Measurements from ENCODE around the gene LAMA2. TPM values are rescaled to one million over a fixed set of nuclear protein-coding genes. Genes with fewer than 3 reads are reported as not detected.
"Not testable (repeated sequence)": the region's sequence is repeated elsewhere in the genome, so short reads cannot be mapped to it uniquely, and the experiment has no call there.

Gene LAMA2
- total RNA-seq, 1 experiment from 2014 or later = 8.2 TPM

- no TSS peak for BruUV-seq (replicated peaks)
- ATAC-seq = no peak
- Histone ChIP-seq H3K79me2 (ENCODE audit: insufficient read depth, low read length) (no peaks in the 10 kb centered on the region), H3K9me2 (ENCODE audit: insufficient read depth) (no peaks in the 10 kb centered on the region), H2AFZ (ENCODE audit: low read depth, low read length, poor library complexity, severe bottlenecking) (no peak overlapping the region), H3K4me2 (ENCODE audit: low read length) (no peak overlapping the region), H3K4me1 (ENCODE audit: control insufficient read depth in 1 of 2, insufficient read depth in 2 of 2, low read length in 2 of 2) (no peaks in the 10 kb centered on the region), H3K4me3 (replicated peaks in 1 of 2; ENCODE audit: low read depth in 1 of 2, low read length in 2 of 2) (no peak overlapping the region), H3K27ac (ENCODE audit: low read depth, low read length) (no peak overlapping the region), H3K27me3 (ENCODE audit: insufficient read depth, low read length) (no peaks in the 10 kb centered on the region), H3K9me3 (ENCODE audit: control insufficient read depth in 1 of 2, insufficient read depth in 1 of 2, low read depth in 1 of 2, low read length in 2 of 2) (no peaks in the 10 kb centered on the region), H4K20me1 (ENCODE audit: insufficient read depth) (no peaks in the 10 kb centered on the region), H3K36me3 (ENCODE audit: control insufficient read depth in 1 of 2, insufficient read depth in 2 of 2, low read length in 2 of 2) (no peaks in the 10 kb centered on the region), H3K9ac (ENCODE audit: low read length) (no peak overlapping the region)
- POLR2A ChIA-PET = no interaction called here
- RAD21 ChIA-PET (ENCODE audit: low non-redundant PET in 1 of 2, low total read pairs in 2 of 2, uncharacterized antibody in 2 of 2, unreplicated experiment in 2 of 2) = no interaction called here
- intact Hi-C loops (cut with micrococcal nuclease) = no loop called here
- no peak for DNase-seq (ENCODE audit: low read depth, low spot score)
- CTCF ChIA-PET = no interaction called here
- TF ChIP-seq EZH2 (IDR thresholded peaks at IDR 0.05) (no peak), YY1 (IDR thresholded peaks at IDR 0.05; ENCODE audit: extremely low read depth, insufficient replicate concordance, low read depth, low read length) (no peak), ELF1 (IDR thresholded peaks at IDR 0.05; ENCODE audit: borderline replicate concordance, low read depth) (no peak), JUND (IDR thresholded peaks at IDR 0.05) (no peak), RAD21 (IDR thresholded peaks at IDR 0.05; ENCODE audit: low read depth) (no peak), CEBPB (IDR thresholded peaks at IDR 0.05; ENCODE audit: low read depth) (no peak), REST (IDR thresholded peaks at IDR 0.05; ENCODE audit: low read depth) (no peak), POLR2AphosphoS5 (IDR thresholded peaks at IDR 0.05; ENCODE audit: low read depth, low read length) (no peak), POLR2A (IDR thresholded peaks at IDR 0.05; ENCODE audit: borderline replicate concordance, extremely low read depth, insufficient read depth, insufficient read length) (no peak), CTCF (IDR thresholded peaks at IDR 0.05 in 2 of 3, conservative IDR thresholded peaks at IDR 0.05 in 1 of 3; ENCODE audit: borderline replicate concordance in 1 of 3, insufficient read depth in 1 of 3, low read depth in 2 of 3, low read length in 2 of 3) (no peak), FOSL1 (IDR thresholded peaks at IDR 0.05; ENCODE audit: low read depth) (no peak), SIN3A (IDR thresholded peaks at IDR 0.05; ENCODE audit: low read depth) (no peak)
Measured at GRCh38 chr6:129153257-129153656, 270.3 kb downstream of the LAMA2 start.

GRCh38 chr6:129159242-129159641 is 276.3 kb downstream of the LAMA2 start:
- intact Hi-C loops (cut with micrococcal nuclease); H2AFZ ChIP-seq (ENCODE audit: low read depth, low read length, poor library complexity, severe bottlenecking); BruUV-seq (replicated peaks); CTCF ChIA-PET; DNase-seq (ENCODE audit: low read depth, low spot score); H3K9me3 ChIP-seq (ENCODE audit: control insufficient read depth in 1 of 2, insufficient read depth in 1 of 2, low read depth in 1 of 2, low read length in 2 of 2); H4K20me1 ChIP-seq (ENCODE audit: insufficient read depth); H3K27ac ChIP-seq (ENCODE audit: low read depth, low read length); ATAC-seq; H3K79me2 ChIP-seq (ENCODE audit: insufficient read depth, low read length); H3K9ac ChIP-seq (ENCODE audit: low read length); H3K36me3 ChIP-seq (ENCODE audit: control insufficient read depth in 1 of 2, insufficient read depth in 2 of 2, low read length in 2 of 2); H3K4me2 ChIP-seq (ENCODE audit: low read length); H3K9me2 ChIP-seq (ENCODE audit: insufficient read depth); H3K27me3 ChIP-seq (ENCODE audit: insufficient read depth, low read length); H3K4me3 ChIP-seq (replicated peaks in 1 of 2; ENCODE audit: low read depth in 1 of 2, low read length in 2 of 2); RAD21 ChIA-PET (ENCODE audit: low non-redundant PET in 1 of 2, low total read pairs in 2 of 2, uncharacterized antibody in 2 of 2, unreplicated experiment in 2 of 2); POLR2A ChIA-PET; H3K4me1 ChIP-seq (ENCODE audit: control insufficient read depth in 1 of 2, insufficient read depth in 2 of 2, low read length in 2 of 2): not testable (repeated sequence)
